ENCODE data around the gene ADARB1.

Gene ADARB1

DNA sequence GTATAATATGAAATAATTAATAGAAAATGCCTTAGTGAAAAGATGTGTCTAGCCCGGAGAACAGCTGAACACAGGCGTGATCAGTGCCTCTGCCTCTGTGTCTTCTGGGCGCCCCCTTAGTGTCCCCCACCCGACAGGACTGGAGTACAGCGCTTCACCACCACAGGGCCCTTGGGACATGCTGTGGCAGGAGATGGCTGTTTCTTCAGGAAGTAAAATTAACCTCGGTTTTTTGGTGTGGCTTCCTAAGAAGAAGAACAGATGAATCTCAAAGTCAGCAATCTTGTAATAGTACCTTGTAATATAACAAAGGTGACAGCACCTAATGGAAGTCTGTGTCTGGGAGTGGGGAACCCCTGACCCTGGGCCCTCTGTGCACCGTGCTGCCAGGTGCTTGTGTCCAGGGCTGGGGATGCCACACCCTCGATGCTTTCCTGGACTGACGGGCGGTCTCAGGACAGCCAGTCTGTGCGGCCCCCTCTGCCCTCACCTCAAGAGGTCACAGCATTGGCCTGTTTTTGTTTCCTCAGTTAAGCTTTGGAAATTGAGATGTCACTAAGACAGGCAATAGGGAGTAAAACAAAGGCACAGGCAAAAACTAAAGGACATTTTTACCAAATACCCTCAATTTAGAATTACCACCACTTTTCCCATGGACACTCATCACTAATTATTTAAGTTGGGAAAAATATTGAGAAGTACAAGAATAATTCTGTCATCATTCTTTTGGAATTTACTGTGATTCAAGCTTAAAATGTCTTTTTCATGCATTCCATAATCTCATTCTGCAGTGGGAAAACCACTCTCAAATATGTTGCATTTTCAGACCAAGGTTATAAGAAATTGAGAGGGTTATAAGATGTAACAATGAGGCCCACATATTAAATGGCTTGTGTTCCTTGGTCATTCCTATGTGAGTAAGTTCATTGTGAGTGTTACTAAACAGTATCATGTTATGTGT is 79.3 kb downstream of the ADARB1 start:
- no peak for DNase-seq (ENCODE audit: low spot score)
- TF ChIP-seq, protein P1, sequence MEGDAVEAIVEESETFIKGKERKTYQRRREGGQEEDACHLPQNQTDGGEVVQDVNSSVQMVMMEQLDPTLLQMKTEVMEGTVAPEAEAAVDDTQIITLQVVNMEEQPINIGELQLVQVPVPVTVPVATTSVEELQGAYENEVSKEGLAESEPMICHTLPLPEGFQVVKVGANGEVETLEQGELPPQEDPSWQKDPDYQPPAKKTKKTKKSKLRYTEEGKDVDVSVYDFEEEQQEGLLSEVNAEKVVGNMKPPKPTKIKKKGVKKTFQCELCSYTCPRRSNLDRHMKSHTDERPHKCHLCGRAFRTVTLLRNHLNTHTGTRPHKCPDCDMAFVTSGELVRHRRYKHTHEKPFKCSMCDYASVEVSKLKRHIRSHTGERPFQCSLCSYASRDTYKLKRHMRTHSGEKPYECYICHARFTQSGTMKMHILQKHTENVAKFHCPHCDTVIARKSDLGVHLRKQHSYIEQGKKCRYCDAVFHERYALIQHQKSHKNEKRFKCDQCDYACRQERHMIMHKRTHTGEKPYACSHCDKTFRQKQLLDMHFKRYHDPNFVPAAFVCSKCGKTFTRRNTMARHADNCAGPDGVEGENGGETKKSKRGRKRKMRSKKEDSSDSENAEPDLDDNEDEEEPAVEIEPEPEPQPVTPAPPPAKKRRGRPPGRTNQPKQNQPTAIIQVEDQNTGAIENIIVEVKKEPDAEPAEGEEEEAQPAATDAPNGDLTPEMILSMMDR (IDR thresholded peaks at IDR 0.05; ENCODE audit: borderline replicate concordance, control extremely low read depth, extremely low read depth, insufficient read depth, missing control alignments) = no peak
- in situ Hi-C loops (cut with MboI; ENCODE audit: low sequenced_read_pairs, unreplicated experiment) = no loop called here

DNA sequence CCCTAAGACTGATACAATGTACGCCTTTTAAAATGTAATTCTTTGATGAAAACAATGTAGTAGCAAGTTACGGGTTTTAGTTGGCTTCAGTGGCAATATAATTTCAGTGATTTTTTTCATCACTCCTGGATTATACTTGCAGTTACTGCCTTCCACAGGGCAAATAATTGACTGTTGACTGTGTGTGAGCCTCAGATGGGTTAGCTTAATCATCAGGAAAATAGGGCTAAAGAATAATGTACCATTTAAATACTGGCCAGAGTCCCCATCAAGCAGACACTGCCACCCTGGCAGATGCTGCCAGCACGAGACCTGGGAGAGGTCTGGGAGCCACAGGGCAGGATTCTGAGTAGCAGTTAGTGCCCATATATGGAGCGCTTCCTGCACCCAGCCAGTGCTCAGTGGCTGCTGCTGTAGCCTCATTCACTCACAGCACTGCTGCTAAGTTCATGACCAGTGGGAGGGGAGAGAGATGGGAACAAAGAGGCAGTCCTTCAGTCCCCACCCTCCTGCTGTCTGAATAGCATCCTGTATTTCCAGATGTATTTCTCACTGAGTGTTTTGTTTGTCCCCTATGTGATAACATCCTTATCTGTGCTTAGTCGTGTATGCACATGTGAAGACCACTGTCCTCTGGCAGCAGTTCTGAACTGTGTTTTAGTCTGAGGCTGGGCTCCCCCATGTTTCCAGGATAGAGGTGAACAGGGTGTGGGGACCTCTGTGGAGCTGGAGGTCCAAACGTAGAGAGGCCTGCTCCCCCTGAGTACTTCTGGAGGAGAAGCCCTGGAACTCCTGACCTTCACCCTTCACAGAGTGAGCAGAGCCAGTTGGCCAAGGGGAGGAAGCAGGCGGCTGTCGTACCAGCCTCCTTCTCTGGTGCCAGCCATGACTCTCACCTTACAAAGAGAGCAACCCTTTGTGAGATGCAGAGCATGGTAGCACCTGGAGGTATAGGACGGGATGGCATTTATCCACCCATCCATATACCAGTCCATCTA is 80.4 kb downstream of the ADARB1 start:
- in situ Hi-C loops (cut with MboI; ENCODE audit: low sequenced_read_pairs, unreplicated experiment) = no loop called here
- DNase-seq (ENCODE audit: low spot score) = no peak

DNA sequence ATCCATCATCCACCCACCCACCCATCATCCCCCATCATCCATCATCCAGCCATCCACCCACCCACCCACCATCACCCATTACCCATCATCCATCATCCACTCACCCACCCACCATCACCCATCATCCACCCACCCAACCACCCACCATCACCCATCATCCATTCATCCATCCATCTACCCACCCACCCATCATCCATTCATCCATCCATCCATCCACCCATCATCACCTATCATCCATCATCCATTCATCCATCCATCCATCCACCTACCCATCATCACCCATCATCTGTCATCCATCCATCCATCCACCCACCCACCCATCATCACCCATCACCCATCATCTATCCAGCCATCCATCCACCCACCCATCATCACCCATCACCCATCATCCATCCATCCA is 81.5 kb downstream of the ADARB1 start:
- DNase-seq (ENCODE audit: low spot score) = no peak
- TF ChIP-seq, protein P1 (IDR thresholded peaks at IDR 0.05; ENCODE audit: borderline replicate concordance, control extremely low read depth, extremely low read depth, insufficient read depth, missing control alignments) = no peak
- in situ Hi-C loops (cut with MboI; ENCODE audit: low sequenced_read_pairs, unreplicated experiment) = no loop called here

More for the DNA sequence above, 80.4 kb downstream of the ADARB1 start:
- TF ChIP-seq, protein P1 (IDR thresholded peaks at IDR 0.05; ENCODE audit: borderline replicate concordance, control extremely low read depth, extremely low read depth, insufficient read depth, missing control alignments) = no peak

DNA sequence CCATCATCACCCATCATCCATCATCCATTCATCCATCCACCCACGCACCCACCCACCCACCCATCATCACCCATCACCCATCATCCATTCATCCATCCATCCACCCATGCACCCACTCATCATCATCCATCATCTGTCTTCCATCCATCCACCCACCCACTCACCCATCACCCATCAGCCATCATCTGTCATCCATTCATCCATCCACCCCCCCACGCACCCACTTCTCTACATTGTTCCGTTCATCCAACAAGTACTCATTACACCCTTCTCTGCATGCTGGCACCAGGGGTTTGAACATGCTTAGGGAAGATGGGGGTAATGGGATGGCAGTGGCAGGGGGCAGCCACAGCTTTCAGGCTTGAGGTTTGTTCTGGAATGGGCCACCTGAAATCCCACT is 82.1 kb downstream of the ADARB1 start:
- no peak for DNase-seq (ENCODE audit: low spot score)
- TF ChIP-seq, protein P1 (IDR thresholded peaks at IDR 0.05; ENCODE audit: borderline replicate concordance, control extremely low read depth, extremely low read depth, insufficient read depth, missing control alignments) = no peak
- in situ Hi-C loops (cut with MboI; ENCODE audit: low sequenced_read_pairs, unreplicated experiment) = no loop called here

DNA sequence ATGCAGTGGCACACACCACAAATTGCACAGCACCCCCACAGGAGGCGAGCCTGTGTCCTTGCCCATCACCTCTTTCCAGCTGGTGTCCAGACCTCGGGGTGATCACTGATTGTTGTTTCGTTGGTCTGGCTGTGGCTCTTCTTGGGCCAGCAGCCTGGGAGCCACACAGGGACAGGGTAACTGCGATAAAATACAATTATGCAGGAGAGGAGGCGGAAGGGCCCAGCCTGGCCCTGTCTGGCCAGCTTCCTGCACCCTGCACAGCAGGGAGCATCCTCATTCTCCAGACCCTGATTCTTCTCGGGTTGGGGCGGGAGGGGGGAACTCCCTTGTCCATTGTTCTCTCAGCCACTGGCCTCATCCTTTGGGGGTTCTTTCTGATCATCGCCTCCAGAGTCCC is 83.6 kb downstream of the ADARB1 start:
- in situ Hi-C loops (cut with MboI; ENCODE audit: low sequenced_read_pairs, unreplicated experiment) = no loop called here
- TF ChIP-seq, protein P1 (IDR thresholded peaks at IDR 0.05; ENCODE audit: borderline replicate concordance, control extremely low read depth, extremely low read depth, insufficient read depth, missing control alignments) = no peak
- no peak for DNase-seq (ENCODE audit: low spot score)
